GM12878 (cell line): ENCODE data around the gene CACNG4. TPM values are rescaled to one million over a fixed set of nuclear protein-coding genes. Genes with fewer than 3 reads are reported as not detected.

ENCODE experiments used
- ATAC-seq: fragments of 200-7000 bp; cut with Tn5 transposase; 3 replicates; pipeline ENCODE4 v1.9.1; 2020; ENCODE audit warnings: mild to moderate bottlenecking, moderate library complexity
- BruUV-seq: library from RNA; stranded (reverse); fragments of 400-500 nt; replicated peaks from 2 replicates; lab custom pipeline; 2021; lab: Mats Ljungman, UMichigan
- CTCF ChIA-PET: fragments of 300-600 bp; sonication (Branson Sonifier 250); formaldehyde crosslinking; extraction: SDS; loops from one replicate; lab custom pipeline; 2021; ENCODE audit warnings: inconsistent platforms; lab: Yijun Ruan, JAX
- POLR2A ChIA-PET: fragments of 350-600 bp; formaldehyde crosslinking; extraction: SDS; loops from one replicate; lab custom pipeline; 2021; ENCODE audit warnings: inconsistent platforms; lab: Charles Lee
- RAD21 ChIA-PET: fragments of 300-600 bp; sonication (Branson Sonifier 250); formaldehyde crosslinking; loops from one replicate; lab custom pipeline; 2023; ENCODE audit warnings: antibody characterized with exemption; ENCODE audit not compliant: unreplicated experiment; lab: Charles Lee
- SMC1A ChIA-PET: fragments of 300-600 bp; sonication (Branson Sonifier 250); formaldehyde crosslinking; loops from one replicate; lab custom pipeline; 2023; ENCODE audit not compliant: unreplicated experiment, uncharacterized antibody; lab: Charles Lee
- DNase-seq: peaks from one replicate; pipeline ENCODE4 v3.0.0-alpha.2; 2011; ENCODE audit warnings: low read depth, low spot score
- FAIRE-seq: peaks from 3 replicates; lab custom pipeline; 2011; peaks lifted over from hg19 to GRCh38; lab: Jason Lieb, UNC
- H2AFZ ChIP-seq: 2 replicates; pipeline ENCODE4 v1.6.0; 2011; ENCODE audit warnings: low read depth, low read length, control low read depth; ENCODE audit not compliant: control insufficient read depth
- H3K27ac ChIP-seq: 2 replicates; pipeline ENCODE4 v1.5.1; 2011; ENCODE audit warnings: control low read depth; ENCODE audit not compliant: control insufficient read depth, insufficient read depth
- H3K27me3 ChIP-seq, 2 experiments: replicated peaks in 1 of 2; 2 replicates each; pipeline versions ENCODE4 v1.6.0 to v1.6.1; 2011; ENCODE audit warnings: low read length in 1 of 2; ENCODE audit not compliant: control insufficient read depth in 2 of 2, insufficient read depth in 2 of 2
- H3K36me3 ChIP-seq, 2 experiments: 2 replicates each; pipeline ENCODE4 v1.5.1; 2011; ENCODE audit warnings: low read length in 1 of 2; ENCODE audit not compliant: control insufficient read depth in 2 of 2, insufficient read depth in 2 of 2
- H3K4me1 ChIP-seq: 2 replicates; pipeline ENCODE4 v1.6.1; 2011; ENCODE audit warnings: mild to moderate bottlenecking, low read length, moderate library complexity, mixed read lengths; ENCODE audit not compliant: control insufficient read depth, insufficient read depth
- H3K4me2 ChIP-seq: 2 replicates; pipeline ENCODE4 v1.6.0; 2011; ENCODE audit warnings: control low read depth; ENCODE audit not compliant: control insufficient read depth, insufficient read depth
- H3K4me3 ChIP-seq: fragments of 200-600 bp; sonication (generic); 2 replicates; pipeline ENCODE4 v1.5.1; 2016
- H3K79me2 ChIP-seq: 2 replicates; pipeline ENCODE4 v1.6.0; 2011; ENCODE audit warnings: low read length; ENCODE audit not compliant: control insufficient read depth, insufficient read depth
- H3K9ac ChIP-seq: 2 replicates; pipeline ENCODE4 v1.8.0; 2011; ENCODE audit warnings: low read length, control low read depth, mixed read lengths; ENCODE audit not compliant: control insufficient read depth, insufficient read depth
- H3K9me3 ChIP-seq: replicated peaks from 3 replicates; pipeline ENCODE4 v1.5.1; 2011; ENCODE audit warnings: mild to moderate bottlenecking, low read length; ENCODE audit not compliant: control insufficient read depth, insufficient read depth
- H4K20me1 ChIP-seq: 2 replicates; pipeline ENCODE4 v1.6.0; 2011; ENCODE audit not compliant: control insufficient read depth, insufficient read depth
- CBFB ChIP-seq: IDR thresholded peaks from 2 replicates; pipeline ENCODE4 v1.6.1; 2016; ENCODE audit warnings: antibody characterized with exemption, low read depth
- CEBPB ChIP-seq, 2 experiments: fragments of 150-350 bp in 1 of 2; IDR thresholded peaks; 2 replicates each; pipeline ENCODE4 v1.6.1; 2012 to 2014; ENCODE audit warnings: low read depth in 2 of 2, low read length in 2 of 2, borderline replicate concordance in 1 of 2, inconsistent platforms in 1 of 2
- EP300 ChIP-seq, 2 experiments: fragments of 150-350 bp in 1 of 2; IDR thresholded peaks; 2 replicates each; pipeline ENCODE4 v1.6.1; 2011 to 2012; ENCODE audit warnings: low read depth in 2 of 2, low read length in 2 of 2, borderline replicate concordance in 1 of 2, improper control_type of control experiment in 1 of 2, inconsistent platforms in 1 of 2; ENCODE audit not compliant: control insufficient read depth in 1 of 2
- EZH2 ChIP-seq: IDR thresholded peaks from 2 replicates; pipeline ENCODE4 v1.6.1; 2012; ENCODE audit warnings: low read depth, mild to moderate bottlenecking, control low read depth, inconsistent platforms, low read length, borderline replicate concordance; ENCODE audit not compliant: control insufficient read depth
- FOXK2 ChIP-seq: fragments of 450-650 bp; IDR thresholded peaks from 2 replicates; pipeline ENCODE4 v1.6.1; 2017; ENCODE audit warnings: mild to moderate bottlenecking, moderate library complexity
- GATAD2B ChIP-seq: fragments of 450-650 bp; conservative IDR thresholded peaks from 2 replicates; pipeline ENCODE4 v1.6.1; 2017; ENCODE audit warnings: low read depth, mild to moderate bottlenecking, moderate library complexity
- HCFC1 ChIP-seq: fragments of 150-350 bp; IDR thresholded peaks from 2 replicates; pipeline ENCODE4 v1.6.1; 2014; ENCODE audit warnings: low read length
- HDAC2 ChIP-seq: fragments of 200-600 bp; sonication (generic); IDR thresholded peaks from 2 replicates; pipeline ENCODE4 v1.6.1; 2017
- HDAC6 ChIP-seq: fragments of 200-600 bp; sonication (generic); IDR thresholded peaks from one replicate; pipeline ENCODE4 v1.8.0; 2017; ENCODE audit warnings: antibody characterized with exemption; ENCODE audit not compliant: unreplicated experiment
- LARP7 ChIP-seq: fragments of 450-650 bp; IDR thresholded peaks from 2 replicates; pipeline ENCODE4 v1.6.1; 2017; ENCODE audit warnings: mild to moderate bottlenecking
- MTA2 ChIP-seq: fragments of 450-650 bp; IDR thresholded peaks from 2 replicates; pipeline ENCODE4 v1.6.1; 2016; ENCODE audit warnings: low read depth, mild to moderate bottlenecking, moderate library complexity
- MXI1 ChIP-seq: fragments of 150-350 bp; IDR thresholded peaks from 2 replicates; pipeline ENCODE4 v1.6.1; 2011; ENCODE audit warnings: low read depth, mild to moderate bottlenecking, inconsistent platforms, low read length, improper control_type of control experiment
- MYB ChIP-seq: fragments of 150-350 bp; IDR thresholded peaks from 2 replicates; pipeline ENCODE4 v1.6.1; 2014; ENCODE audit warnings: mild to moderate bottlenecking, low read depth, low read length, borderline replicate concordance
- POLR2A ChIP-seq: IDR thresholded peaks from 2 replicates; pipeline ENCODE4 v1.6.1; 2011; ENCODE audit warnings: low read depth, mild to moderate bottlenecking, low read length
- POU2F2 ChIP-seq: IDR thresholded peaks from 3 replicates; pipeline ENCODE4 v1.6.1; 2011; ENCODE audit warnings: low read depth, mild to moderate bottlenecking, low read length, borderline replicate concordance
- SREBF1 ChIP-seq: IDR thresholded peaks from 2 replicates; pipeline ENCODE4 v1.6.1; 2012; ENCODE audit warnings: mild to moderate bottlenecking, low read length
- TAF1 ChIP-seq: IDR thresholded peaks from 2 replicates; pipeline ENCODE4 v1.6.1; 2011; ENCODE audit warnings: mild to moderate bottlenecking, low read depth, low read length, borderline replicate concordance
- TCF12 ChIP-seq: IDR thresholded peaks from 2 replicates; pipeline ENCODE4 v1.6.1; 2011; ENCODE audit warnings: low read depth, mild to moderate bottlenecking, low read length
- TCF7 ChIP-seq: IDR thresholded peaks from 2 replicates; pipeline ENCODE4 v1.6.1; 2014; ENCODE audit warnings: antibody characterized with exemption, borderline replicate concordance
- WGBS: methylation state at CpG from one replicate; pipeline ENCODE4 v1.1.6; 2016; ENCODE audit warnings: low lambda C conversion rate; ENCODE audit not compliant: insufficient replicate concordance, insufficient coverage; ENCODE audit errors: missing lambda C conversion rate; 5-methylcytosine and 5-hydroxymethylcytosine counted together
- in situ Hi-C: fragments of 300-500 bp; cut with MboI; formaldehyde crosslinking; loops from 9 replicates; pipeline ENCODE4 v1.14.3; 2018; ENCODE audit warnings: mixed read lengths
- intact Hi-C: fragments of 100-400 bp; cut with micrococcal nuclease; formaldehyde crosslinking; loops from one replicate; pipeline ENCODE4 v1.14.2; 2022; ENCODE audit not compliant: unreplicated experiment
- polyA plus RNA-seq, 11 experiments: library from polyadenylated mRNA; depleted of rRNA in 4 of 11; unstranded in 6 of 11; stranded (reverse) in 5 of 11; fragments of >200 nt; fragmentation: Nextera tagmentation in 4 of 11; fragmentation: Illumina TruSeq in 1 of 11; extraction: Ambion mirVana in 4 of 11; extraction: Trizol in 1 of 11; gene quantifications; 1 replicate in 1 of 11; 2 replicates in 10 of 11; pipeline versions ENCODE4 v1.2.1 to v1.2.3, GENCODE V29; 2011 to 2016; ENCODE audit warnings: inconsistent platforms in 2 of 11, missing spikeins in 2 of 11, low read depth in 1 of 11
- total RNA-seq, 4 experiments: library from RNA; depleted of rRNA in 3 of 4; stranded (reverse); fragments of >200 nt in 3 of 4; fragmentation: Illumina TruSeq in 1 of 4; extraction: Trizol in 1 of 4; gene quantifications; 2 replicates each; pipeline versions ENCODE4 v1.2.1 to v1.2.3, GENCODE V29; 2013 to 2021
- TF ChIP-seq, protein P1 (sequence below): IDR thresholded peaks from 2 replicates; pipeline ENCODE4 v1.6.1; 2011; ENCODE audit warnings: mild to moderate bottlenecking, low read depth, low read length, moderate library complexity; ENCODE audit not compliant: insufficient replicate concordance
- TF ChIP-seq, protein P2 (sequence below): fragments of 450-650 bp; IDR thresholded peaks from 2 replicates; pipeline ENCODE4 v1.6.1; 2017; ENCODE audit warnings: mild to moderate bottlenecking

CACNG4 gene
- total and polyA plus RNA-seq, 10 of the 15 experiments (the other 5 are each of a cell fraction or from before 2014, with no cell fraction given) = 0.08 TPM; not detected in 8

DNA sequence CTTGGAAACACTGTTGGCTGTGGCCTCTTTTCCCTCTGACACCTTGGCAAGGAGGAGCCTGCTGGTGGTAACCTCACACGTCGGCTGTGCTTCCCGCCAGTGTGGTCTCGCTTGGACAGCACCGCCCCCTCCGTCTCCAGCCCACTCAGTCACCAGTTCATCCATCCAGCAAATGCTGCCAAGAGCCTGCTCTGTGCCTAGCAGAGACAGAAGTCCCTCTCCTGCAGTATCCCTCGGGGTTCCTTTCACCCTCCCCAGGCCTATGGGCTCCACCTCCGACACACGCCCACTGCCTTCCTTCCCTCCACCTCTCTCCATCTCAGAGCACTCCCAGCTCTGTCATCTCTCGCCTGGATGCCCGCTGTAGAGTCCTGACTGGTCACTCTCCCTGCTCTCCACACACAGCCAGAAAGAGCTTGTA, 12.3 kb downstream of the CACNG4 start (continued):
- TF ChIP-seq, protein P1, sequence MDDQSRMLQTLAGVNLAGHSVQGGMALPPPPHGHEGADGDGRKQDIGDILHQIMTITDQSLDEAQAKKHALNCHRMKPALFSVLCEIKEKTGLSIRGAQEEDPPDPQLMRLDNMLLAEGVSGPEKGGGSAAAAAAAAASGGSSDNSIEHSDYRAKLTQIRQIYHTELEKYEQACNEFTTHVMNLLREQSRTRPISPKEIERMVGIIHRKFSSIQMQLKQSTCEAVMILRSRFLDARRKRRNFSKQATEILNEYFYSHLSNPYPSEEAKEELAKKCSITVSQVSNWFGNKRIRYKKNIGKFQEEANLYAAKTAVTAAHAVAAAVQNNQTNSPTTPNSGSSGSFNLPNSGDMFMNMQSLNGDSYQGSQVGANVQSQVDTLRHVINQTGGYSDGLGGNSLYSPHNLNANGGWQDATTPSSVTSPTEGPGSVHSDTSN = no peak
- no peak for TF ChIP-seq HCFC1
- TF ChIP-seq HDAC6 = no peak
- TF ChIP-seq EZH2 = no peak
- TF ChIP-seq CEBPB (IDR thresholded peaks at IDR 0.05; ENCODE audit: borderline replicate concordance in 1 of 2, low read depth in 2 of 2, low read length in 2 of 2) = no peak

DNA sequence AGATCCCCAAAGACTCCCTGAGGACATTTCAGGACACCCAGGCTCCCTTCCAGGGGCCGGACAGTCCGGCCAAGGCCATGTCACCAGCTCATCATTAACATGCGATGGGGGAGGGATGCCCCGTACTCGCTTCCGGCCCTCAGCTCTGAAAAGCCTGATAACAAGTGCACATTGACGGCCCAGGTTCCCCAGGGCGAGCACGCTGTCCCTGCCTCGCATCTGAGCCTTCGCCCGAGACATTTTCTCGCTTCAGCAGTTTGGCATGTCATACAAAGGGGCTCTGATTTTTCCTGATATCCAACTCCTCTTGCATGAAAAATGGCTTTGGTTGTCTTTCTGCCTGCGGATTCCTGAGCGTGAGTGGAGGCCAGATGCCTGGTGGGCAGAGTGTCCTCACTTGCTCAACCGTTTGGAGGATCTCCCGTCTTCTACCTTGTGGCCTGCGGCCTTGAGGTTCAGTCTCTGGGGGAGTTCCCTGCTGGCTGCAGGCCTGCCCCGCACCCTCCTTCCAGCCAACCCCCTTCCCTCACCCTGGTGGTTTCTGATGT, 14.1 kb downstream of the CACNG4 start:
- DNase-seq (no peak), FAIRE-seq (no peak), ATAC-seq (no peak)
- no peak overlapping the region for H3K4me3 ChIP-seq
- SMC1A ChIA-PET = no interaction called here
- H3K9ac ChIP-seq = no peak overlapping the region
- no peaks in the 10 kb centered on the region for H3K36me3 ChIP-seq
- H4K20me1 ChIP-seq = no peaks in the 10 kb centered on the region
- H3K9me3 ChIP-seq = no peaks in the 10 kb centered on the region
- H2AFZ ChIP-seq = no peak overlapping the region
- POLR2A ChIA-PET = no interaction called here
- peaks cover 0 to 3% of the 10 kb centered on the region in 2 experiments; a peak in 3 of 4 replicates for H3K27me3 ChIP-seq
- in situ Hi-C loops (no loop called here), intact Hi-C loops (no loop called here)
- no peak overlapping the region for H3K4me2 ChIP-seq
- no peaks in the 10 kb centered on the region for H3K4me1 ChIP-seq
- no TSS peak for BruUV-seq
- RAD21 ChIA-PET = no interaction called here
- H3K27ac ChIP-seq = no peak overlapping the region
- H3K79me2 ChIP-seq = no peaks in the 10 kb centered on the region
- CTCF ChIA-PET = no interaction called here
- WGBS = 37% methylated on average over 19 of the region's 19 CpGs
- TF ChIP-seq HDAC2 (no peak), TCF7 (no peak), MTA2 (no peak), SREBF1 (no peak), LARP7 (no peak), POU2F2 (no peak), MYB (no peak), TAF1 (no peak), GATAD2B (no peak), FOXK2 (no peak), MXI1 (no peak), POLR2A (no peak), EP300 (IDR thresholded peaks at IDR 0.05; ENCODE audit: borderline replicate concordance in 1 of 2, control insufficient read depth in 1 of 2, low read depth in 2 of 2, low read length in 2 of 2) (no peak), TCF12 (no peak), CBFB (no peak)
- TF ChIP-seq, protein P2, sequence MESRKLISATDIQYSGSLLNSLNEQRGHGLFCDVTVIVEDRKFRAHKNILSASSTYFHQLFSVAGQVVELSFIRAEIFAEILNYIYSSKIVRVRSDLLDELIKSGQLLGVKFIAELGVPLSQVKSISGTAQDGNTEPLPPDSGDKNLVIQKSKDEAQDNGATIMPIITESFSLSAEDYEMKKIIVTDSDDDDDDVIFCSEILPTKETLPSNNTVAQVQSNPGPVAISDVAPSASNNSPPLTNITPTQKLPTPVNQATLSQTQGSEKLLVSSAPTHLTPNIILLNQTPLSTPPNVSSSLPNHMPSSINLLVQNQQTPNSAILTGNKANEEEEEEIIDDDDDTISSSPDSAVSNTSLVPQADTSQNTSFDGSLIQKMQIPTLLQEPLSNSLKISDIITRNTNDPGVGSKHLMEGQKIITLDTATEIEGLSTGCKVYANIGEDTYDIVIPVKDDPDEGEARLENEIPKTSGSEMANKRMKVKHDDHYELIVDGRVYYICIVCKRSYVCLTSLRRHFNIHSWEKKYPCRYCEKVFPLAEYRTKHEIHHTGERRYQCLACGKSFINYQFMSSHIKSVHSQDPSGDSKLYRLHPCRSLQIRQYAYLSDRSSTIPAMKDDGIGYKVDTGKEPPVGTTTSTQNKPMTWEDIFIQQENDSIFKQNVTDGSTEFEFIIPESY = no peak
